HepG2 (cell line): ENCODE data around the gene SELENOT. TPM values are rescaled to one million over a fixed set of nuclear protein-coding genes. Genes with fewer than 3 reads are reported as not detected.
A peak's percentile ranks its signal among the peaks of the same experiment; 100 is the strongest.

Source experiments
- ADNP ChIP-seq: sonication (generic); formaldehyde crosslinking; IDR thresholded peaks from 2 replicates; pipeline ENCODE4 v1.4.0; 2020; ENCODE audit warnings: missing genetic modification reagents
- CSRNP1 ChIP-seq: sonication (generic); formaldehyde crosslinking; IDR thresholded peaks from 2 replicates; pipeline ENCODE4 v1.8.1; 2023; ENCODE audit warnings: mild to moderate bottlenecking, missing genetic modification reagents
- DNMT1 ChIP-seq: sonication (generic); formaldehyde crosslinking; IDR thresholded peaks from 2 replicates; pipeline ENCODE4 v1.5.1; 2020; ENCODE audit warnings: mild to moderate bottlenecking, missing genetic modification reagents
- FOXK1 ChIP-seq: sonication (generic); formaldehyde crosslinking; IDR thresholded peaks from 2 replicates; pipeline ENCODE4 v1.4.0; 2020; ENCODE audit warnings: low read depth, missing genetic modification reagents, borderline replicate concordance
- HCFC1 ChIP-seq: fragments of 150-350 bp; IDR thresholded peaks from 2 replicates; pipeline ENCODE4 v1.6.1; 2014; ENCODE audit warnings: low read depth, low read length
- ISL2 ChIP-seq: sonication (generic); formaldehyde crosslinking; IDR thresholded peaks from 2 replicates; pipeline ENCODE4 v1.5.0; 2020; ENCODE audit warnings: missing genetic modification reagents
- KDM4B ChIP-seq: sonication (generic); formaldehyde crosslinking; IDR thresholded peaks from 2 replicates; pipeline ENCODE4 v1.4.0; 2020; ENCODE audit warnings: missing genetic modification reagents
- LBX2 ChIP-seq: sonication (generic); formaldehyde crosslinking; IDR thresholded peaks from 2 replicates; pipeline ENCODE4 v1.5.0; 2020; ENCODE audit warnings: missing genetic modification reagents, mild to moderate bottlenecking, borderline replicate concordance
- PATZ1 ChIP-seq: sonication (generic); formaldehyde crosslinking; IDR thresholded peaks from 2 replicates; pipeline ENCODE4 v1.4.0; 2020; ENCODE audit warnings: missing genetic modification reagents
- PHF21A ChIP-seq: sonication (generic); formaldehyde crosslinking; IDR thresholded peaks from 2 replicates; pipeline ENCODE4 v1.5.0; 2020; ENCODE audit warnings: mild to moderate bottlenecking, missing genetic modification reagents
- RARG ChIP-seq: sonication (generic); formaldehyde crosslinking; IDR thresholded peaks from 2 replicates; pipeline ENCODE4 v1.4.0; 2020; ENCODE audit warnings: low read depth, mild to moderate bottlenecking, missing genetic modification reagents
- ZBTB1 ChIP-seq: sonication (generic); formaldehyde crosslinking; IDR thresholded peaks from 2 replicates; pipeline ENCODE4 v1.4.0; 2020; ENCODE audit warnings: missing genetic modification reagents, borderline replicate concordance
- ZHX1 ChIP-seq: sonication (generic); formaldehyde crosslinking; IDR thresholded peaks from 2 replicates; pipeline ENCODE4 v1.8.1; 2022; ENCODE audit warnings: low read depth, mild to moderate bottlenecking, missing genetic modification reagents
- ZNF333 ChIP-seq: sonication (generic); formaldehyde crosslinking; IDR thresholded peaks from 2 replicates; pipeline ENCODE4 v1.4.0; 2020; ENCODE audit warnings: mild to moderate bottlenecking, missing genetic modification reagents, borderline replicate concordance
- ZNF414 ChIP-seq: sonication (generic); formaldehyde crosslinking; IDR thresholded peaks from 2 replicates; pipeline ENCODE4 v1.5.0; 2020; ENCODE audit warnings: missing genetic modification reagents
- ZSCAN20 ChIP-seq: sonication (generic); formaldehyde crosslinking; IDR thresholded peaks from 2 replicates; pipeline ENCODE4 v1.4.0; 2020; ENCODE audit warnings: missing genetic modification reagents, mild to moderate bottlenecking, borderline replicate concordance
- ZXDC ChIP-seq: sonication (generic); formaldehyde crosslinking; IDR thresholded peaks from 2 replicates; pipeline ENCODE4 v1.5.0; 2020; ENCODE audit warnings: mild to moderate bottlenecking, missing genetic modification reagents
- polyA plus RNA-seq, 8 experiments: library from polyadenylated mRNA; depleted of rRNA in 3 of 8; stranded (reverse) in 7 of 8; unstranded in 1 of 8; fragments of >200 nt; fragmentation: Illumina TruSeq in 4 of 8; extraction: Trizol in 4 of 8; gene quantifications; 2 replicates each; pipeline versions ENCODE4 v1.2.1 to v1.2.3, GENCODE V29; 2011 to 2016; ENCODE audit warnings: low read depth in 4 of 8, missing spikeins in 1 of 8, mixed read lengths in 1 of 8; ENCODE audit not compliant: insufficient read depth in 1 of 8
- total RNA-seq, 5 experiments: library from RNA; depleted of rRNA; stranded (reverse); fragments of >200 nt; fragmentation: Illumina TruSeq; extraction: Trizol; gene quantifications; 2 replicates each; pipeline ENCODE4 v1.2.3, GENCODE V29; 2016; ENCODE audit warnings: low read depth in 1 of 5

The SELENOT gene
- total and polyA plus RNA-seq, 2 of the 13 experiments (the other 11 are each of a cell fraction or from before 2014, with no cell fraction given) = 122 to 273 TPM

- TF ChIP-seq LBX2 (CRISPR knock-in tag) (peak; percentile 22; the same call in 1 of the 2 replicates), ISL2 (CRISPR knock-in tag) (peak; percentile 75), ADNP (CRISPR knock-in tag) (no peak), ZXDC (CRISPR knock-in tag) (peak; percentile 92), ZSCAN20 (CRISPR knock-in tag) (peak; percentile 88; the same call in 1 of the 2 replicates), ZNF333 (CRISPR knock-in tag) (no peak; the same call in 1 of the 2 replicates), CSRNP1 (CRISPR knock-in tag) (peak; percentile 86), PHF21A (CRISPR knock-in tag) (peak; percentile 84; the same call in 1 of the 2 replicates), FOXK1 (CRISPR knock-in tag) (peak; percentile 21; the same call in 1 of the 2 replicates), RARG (CRISPR knock-in tag) (no peak), KDM4B (CRISPR knock-in tag) (peak; percentile 78; the same call in 1 of the 2 replicates), DNMT1 (CRISPR knock-in tag) (no peak), ZBTB1 (CRISPR knock-in tag) (peak; percentile 59; the same call in 1 of the 2 replicates), HCFC1 (no peak), ZNF414 (CRISPR knock-in tag) (peak; percentile 57; the same call in 1 of the 2 replicates), PATZ1 (no peak), ZHX1 (CRISPR knock-in tag) (peak; percentile 4; the same call in 1 of the 2 replicates)
These were observed at the start of gene SELENOT (continued) for GRCh38 chr3:150603153-150603979.
